Esophagus muscularis mucosa (tissue), 3 donors: Measurements from ENCODE around the gene MIER3.

ENCODE experiments used
- POLR2AphosphoS5 ChIP-seq, 2 donors: sonication (generic); formaldehyde crosslinking; IDR thresholded peaks; one replicate each; pipeline ENCODE4 v1.6.1; 2017; ENCODE audit warnings: antibody characterized with exemption in 2 of 2
- TF ChIP-seq, protein P1 (sequence below), 3 experiments: fragments of 200-600 bp in 2 of 3; fragments of 450-650 bp in 1 of 3; sonication (generic) in 2 of 3; IDR thresholded peaks; one replicate each; pipeline ENCODE4 v1.5.1; 2017 to 2019; ENCODE audit warnings: antibody characterized with exemption in 3 of 3, mild to moderate bottlenecking in 2 of 3, moderate library complexity in 1 of 3

DNA sequence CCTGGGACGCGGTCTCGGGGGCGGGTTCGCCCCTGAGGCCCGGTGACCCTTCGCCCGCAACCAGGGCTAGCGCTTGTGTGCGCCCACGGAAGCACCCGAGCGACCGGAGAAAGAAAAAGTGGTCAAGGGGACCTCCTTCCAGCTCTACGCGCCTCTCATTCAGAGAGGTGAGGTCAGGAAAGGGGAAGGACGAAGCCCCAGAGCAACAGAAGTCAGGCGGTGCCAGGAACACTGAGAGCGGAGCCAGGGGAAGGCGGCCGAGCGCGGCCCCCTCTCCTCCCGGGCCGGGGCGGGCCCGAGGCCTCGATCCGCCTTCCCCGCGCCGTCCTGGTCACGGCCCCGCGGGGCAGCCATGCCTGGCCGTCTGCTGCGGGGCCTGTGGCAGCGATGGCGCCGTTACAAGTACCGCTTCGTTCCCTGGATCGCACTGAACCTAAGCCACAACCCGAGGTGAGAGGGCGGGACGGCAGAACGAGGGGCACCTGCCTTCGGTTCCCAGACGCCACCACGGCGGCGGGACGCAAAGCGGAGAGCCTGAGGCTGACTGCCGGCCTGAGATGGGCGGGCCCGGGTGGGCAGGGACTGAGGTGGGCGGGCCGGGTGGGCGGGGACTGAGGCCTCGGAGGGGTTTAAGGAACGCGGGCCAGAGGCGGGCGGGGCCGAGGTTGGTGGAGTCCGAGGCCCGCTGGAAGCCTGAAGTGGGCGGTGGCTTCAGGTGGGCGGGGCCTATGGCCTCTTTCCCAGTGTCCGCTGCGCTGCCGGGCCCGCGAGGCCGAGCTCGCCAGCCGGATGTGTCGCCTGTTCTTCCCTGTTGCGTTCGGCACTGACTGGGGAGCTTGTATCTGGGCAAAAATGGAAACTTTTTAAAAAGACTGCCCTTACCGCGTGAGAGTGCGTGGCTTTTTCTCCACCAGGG, 42.4 kb downstream of the MIER3 start, which contains the start of gene SETD9:
- TF ChIP-seq, protein P1, sequence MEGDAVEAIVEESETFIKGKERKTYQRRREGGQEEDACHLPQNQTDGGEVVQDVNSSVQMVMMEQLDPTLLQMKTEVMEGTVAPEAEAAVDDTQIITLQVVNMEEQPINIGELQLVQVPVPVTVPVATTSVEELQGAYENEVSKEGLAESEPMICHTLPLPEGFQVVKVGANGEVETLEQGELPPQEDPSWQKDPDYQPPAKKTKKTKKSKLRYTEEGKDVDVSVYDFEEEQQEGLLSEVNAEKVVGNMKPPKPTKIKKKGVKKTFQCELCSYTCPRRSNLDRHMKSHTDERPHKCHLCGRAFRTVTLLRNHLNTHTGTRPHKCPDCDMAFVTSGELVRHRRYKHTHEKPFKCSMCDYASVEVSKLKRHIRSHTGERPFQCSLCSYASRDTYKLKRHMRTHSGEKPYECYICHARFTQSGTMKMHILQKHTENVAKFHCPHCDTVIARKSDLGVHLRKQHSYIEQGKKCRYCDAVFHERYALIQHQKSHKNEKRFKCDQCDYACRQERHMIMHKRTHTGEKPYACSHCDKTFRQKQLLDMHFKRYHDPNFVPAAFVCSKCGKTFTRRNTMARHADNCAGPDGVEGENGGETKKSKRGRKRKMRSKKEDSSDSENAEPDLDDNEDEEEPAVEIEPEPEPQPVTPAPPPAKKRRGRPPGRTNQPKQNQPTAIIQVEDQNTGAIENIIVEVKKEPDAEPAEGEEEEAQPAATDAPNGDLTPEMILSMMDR (IDR thresholded peaks at IDR 0.05) = no peak
- peak; percentile 80 to 84 for TF ChIP-seq POLR2AphosphoS5 (IDR thresholded peaks at IDR 0.05)
